ENCODE data around the gene TMEM200A.

- no peak for TF ChIP-seq CTCF (conservative IDR thresholded peaks at IDR 0.05 in 1 of 2, IDR thresholded peaks at IDR 0.05 in 1 of 2; ENCODE audit: low read depth in 1 of 2, low read length in 2 of 2)
- no peak for TF ChIP-seq EZH2 (IDR thresholded peaks at IDR 0.05; ENCODE audit: low read length, missing control alignments)
Measured at GRCh38 chr6:130396722-130397121, 30.9 kb downstream of the TMEM200A start.
